Fibroblast of the conjunctiva (primary cell): ENCODE results near the gene ZNF646.
A peak's percentile ranks its signal among the peaks of the same experiment; 100 is the strongest.

Source experiments
- DNase-seq: peaks from one replicate; pipeline ENCODE4 v3.0.0-alpha.2; 2010; ENCODE audit warnings: low read depth

The ZNF646 gene

DNA sequence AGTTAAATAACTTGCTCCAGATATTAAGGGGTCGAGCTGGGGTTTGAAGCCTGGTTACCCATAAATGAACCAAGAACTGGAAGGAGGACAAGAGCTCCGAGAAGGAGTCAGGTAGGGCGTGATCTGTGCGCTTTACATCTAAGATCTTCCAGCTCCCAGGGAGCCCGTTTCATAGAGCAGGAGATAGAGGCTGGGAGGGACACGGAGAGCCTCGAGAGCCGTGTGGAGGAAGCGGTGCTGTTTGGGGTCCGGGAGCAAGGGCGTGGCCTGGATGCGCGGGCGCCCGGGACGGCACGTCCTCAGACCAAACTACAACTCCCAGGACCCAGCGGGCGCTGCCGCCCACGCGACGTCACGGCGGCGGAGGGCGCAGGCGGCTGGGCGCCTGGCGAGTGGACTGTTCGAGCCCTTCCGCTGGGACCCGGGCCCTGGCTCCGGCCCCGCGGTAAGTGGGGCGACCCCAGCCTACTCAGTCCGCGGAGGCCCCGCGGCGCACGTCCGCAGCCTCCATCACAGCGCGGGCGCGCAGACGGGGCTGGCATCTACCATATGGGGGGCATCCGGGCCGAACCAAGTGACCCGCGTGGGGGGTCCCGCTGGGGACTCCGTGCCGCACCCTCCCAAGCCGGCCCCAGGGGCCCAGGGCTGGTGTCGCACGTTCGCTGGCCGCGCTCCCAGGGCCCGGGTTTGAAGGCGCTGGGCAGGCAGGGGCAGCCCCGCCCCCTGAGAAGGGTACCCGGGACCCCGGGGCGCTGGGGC lies 34.0 kb downstream of the ZNF646 start, which contains the start of gene BCKDK:
BCKDK (plus strand) TSS at position 352 of the 759 bp plus-strand sequence. CDS start 838 bp downstream, outside the sequence.
- peak; percentile 45 for DNase-seq

DNA sequence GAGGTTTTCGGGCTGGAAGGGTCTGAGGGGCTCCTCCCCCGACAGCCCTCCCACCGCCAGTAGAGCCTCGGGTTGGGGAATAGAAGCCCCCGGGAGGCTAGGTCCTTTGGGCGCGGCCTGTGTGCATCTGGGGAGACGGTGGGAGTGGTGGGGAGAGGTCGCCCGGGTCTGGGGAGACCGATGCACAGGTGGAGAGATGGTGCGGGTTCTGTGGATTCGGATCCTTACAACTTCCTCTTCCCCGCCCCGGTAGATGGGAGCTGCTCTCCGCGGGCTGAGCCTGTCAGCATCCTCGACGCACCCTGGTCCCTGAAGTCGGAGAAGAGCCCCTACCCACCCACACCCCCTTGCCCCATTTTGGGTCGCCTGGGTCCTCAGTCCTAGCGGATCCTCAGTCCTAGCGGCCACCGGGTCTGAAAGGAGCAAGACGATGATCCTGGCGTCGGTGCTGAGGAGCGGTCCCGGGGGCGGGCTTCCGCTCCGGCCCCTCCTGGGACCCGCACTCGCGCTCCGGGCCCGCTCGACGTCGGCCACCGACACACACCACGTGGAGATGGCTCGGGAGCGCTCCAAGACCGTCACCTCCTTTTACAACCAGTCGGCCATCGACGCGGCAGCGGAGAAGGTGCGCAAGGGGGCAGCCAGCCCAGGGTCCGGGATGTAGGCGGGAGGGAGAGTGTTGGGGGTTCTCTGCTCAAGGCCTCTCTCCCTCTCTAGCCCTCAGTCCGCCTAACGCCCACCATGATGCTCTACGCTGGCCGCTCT lies 34.8 kb downstream of the ZNF646 start:
- DNase-seq: no peak

DNA sequence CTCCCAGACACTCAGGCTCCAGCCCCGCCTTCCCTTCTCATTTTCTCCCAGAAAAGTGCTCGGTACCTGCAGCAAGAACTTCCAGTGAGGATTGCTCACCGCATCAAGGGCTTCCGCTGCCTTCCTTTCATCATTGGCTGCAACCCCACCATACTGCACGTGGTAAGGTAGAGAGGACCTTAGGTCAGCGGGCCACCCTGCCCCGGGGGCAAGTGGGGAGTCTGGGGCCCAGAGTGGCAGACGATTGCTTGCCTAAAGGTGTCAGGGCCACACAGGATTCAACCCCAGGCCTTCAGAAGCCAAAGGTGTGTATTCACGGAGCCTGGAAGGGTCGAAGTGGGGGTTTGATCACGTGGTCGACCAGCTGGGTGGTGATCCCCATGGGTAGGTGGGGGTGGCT lies 35.4 kb downstream of the ZNF646 start:
- DNase-seq: no peak

DNA sequence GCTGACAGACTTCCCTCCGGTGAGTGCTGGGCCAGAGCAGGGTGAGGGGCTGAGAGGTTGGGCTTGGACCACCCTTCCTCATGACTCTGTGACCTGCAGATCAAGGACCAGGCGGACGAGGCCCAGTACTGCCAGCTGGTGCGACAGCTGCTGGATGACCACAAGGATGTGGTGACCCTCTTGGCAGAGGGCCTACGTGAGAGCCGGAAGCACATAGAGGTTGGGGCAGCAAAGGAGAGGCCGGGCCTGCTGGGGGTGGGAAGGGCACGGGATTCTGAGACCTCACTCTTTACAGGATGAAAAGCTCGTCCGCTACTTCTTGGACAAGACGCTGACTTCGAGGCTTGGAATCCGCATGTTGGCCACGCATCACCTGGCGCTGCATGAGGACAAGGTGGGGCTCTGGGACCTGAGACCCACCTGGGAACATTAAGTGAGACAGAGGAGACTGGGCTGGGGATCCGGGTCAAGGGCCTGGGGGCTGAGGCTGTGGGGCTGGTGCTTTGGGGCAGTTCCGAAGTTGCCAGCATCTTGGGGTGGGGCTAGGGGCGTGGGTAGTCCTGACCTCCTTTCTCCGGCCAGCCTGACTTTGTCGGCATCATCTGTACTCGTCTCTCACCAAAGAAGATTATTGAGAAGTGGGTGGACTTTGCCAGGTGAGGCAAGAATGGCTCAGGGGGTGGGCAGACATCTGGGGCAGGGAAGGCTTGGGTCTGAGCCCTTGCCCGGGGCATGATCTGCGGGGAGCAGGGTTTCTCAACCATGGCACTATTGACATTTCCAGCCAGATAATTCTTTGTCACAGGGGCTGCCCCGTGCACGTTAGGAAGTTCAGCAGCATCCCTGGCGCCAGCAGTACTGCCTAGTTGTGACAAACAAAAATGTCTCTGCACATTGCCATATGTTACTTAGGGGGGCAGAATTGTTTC lies 36.1 kb downstream of the ZNF646 start:
- no peak for DNase-seq

DNA sequence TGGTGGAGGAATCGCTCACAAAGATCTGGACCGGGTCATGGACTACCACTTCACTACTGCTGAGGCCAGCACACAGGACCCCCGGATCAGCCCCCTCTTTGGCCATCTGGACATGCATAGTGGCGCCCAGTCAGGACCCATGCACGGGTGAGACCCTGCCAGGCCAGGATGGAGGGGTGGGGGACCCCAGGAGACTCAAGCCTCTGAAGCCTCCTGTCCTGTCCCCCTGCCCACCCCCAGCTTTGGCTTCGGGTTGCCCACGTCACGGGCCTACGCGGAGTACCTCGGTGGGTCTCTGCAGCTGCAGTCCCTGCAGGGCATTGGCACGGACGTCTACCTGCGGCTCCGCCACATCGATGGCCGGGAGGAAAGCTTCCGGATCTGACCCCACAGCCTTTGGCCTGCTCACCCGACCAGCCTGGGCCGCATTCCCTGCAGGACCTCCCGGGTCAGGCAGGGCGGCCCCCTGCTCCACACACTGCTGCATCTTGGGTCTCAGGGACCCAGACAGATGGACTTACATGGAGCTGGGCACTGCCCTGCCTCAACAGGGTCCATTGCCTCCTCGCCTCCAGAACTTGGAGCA lies 37.8 kb downstream of the ZNF646 start:
- DNase-seq: no peak

DNA sequence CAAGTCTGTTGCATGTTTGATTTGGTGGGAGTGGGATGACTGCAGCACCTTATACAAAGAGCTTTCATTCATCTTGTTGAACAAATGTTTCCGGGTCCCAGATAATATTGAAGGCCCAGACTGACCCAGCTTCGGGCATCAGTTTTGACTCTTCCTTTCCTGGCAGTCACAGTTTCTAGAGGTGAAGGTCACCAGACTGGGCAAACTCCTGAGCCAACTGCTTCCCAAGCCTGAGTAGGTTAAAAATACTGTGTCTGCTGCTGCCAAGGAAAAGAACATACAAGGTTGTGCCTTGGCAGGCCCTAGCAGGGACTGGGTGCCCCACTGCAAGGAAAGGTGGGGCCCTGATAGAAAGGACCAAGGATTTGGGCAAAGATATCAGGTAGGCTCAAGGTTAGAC lies 38.5 kb downstream of the ZNF646 start:
- DNase-seq: no peak

DNA sequence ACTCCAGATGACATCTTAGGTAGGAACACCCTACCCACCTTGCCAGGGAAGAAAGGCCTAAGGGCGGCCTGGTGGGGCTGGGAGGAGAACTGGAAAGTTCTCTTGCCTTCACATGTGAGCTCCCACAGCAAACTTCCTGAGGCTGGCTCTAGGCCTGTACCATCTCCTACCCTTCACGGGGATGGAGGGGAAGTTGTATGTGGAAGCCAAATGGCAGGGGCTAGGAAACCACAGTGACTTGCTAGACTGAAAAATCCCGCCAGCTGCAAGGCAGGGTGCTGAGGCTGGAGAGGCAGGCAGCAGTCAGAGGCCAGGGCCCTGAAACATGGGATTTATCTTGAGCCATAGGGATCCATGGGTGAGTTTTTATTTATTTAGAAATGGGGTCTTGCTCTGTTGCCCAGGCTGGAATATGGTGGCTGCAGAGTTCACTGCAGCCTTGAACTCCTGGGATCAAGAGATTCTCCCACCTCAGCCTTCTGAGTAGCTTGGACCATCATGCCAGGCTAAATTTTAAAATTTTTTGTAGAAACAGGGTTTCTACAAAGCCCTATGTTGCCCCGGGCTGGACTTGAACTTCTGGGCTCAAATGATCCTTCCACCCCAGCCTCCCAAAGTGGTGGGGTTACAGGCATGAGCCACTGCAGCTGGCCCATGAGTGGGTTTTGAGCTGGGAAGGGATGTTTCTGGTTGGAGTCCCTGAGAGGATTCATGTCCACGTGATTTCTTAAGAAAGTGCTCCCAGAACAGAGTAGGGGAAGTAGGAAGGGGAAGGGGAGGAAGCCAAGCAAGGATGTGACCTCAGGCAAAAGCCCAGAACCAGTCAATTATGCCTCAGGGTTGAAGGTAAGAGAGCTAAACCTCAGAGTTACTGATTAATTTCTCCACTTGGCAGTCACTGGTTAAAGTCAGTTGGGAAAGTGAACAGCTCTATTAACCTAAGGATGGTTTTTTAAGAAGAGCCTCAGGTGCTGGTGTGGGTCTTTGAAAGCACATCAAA lies 39.2 kb downstream of the ZNF646 start:
- DNase-seq: no peak

DNA sequence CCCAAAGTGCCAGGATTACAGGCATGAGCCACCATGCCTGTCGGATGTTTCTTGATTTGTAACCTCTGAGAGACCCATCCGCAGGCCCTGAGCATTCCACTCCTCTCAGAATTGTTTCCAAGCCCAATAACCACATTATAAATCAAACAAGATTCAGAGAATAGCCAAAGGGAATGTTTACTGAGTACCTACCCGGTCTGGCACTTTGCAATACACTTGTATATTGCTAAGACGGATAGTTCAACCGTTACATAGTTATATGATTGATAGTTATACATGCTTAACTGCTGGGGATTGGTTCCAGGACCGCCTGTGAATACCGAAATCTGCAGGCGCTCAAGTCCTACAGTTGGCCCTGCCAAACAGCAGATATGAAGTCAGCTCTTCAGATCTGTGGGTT lies 40.2 kb downstream of the ZNF646 start:
- no peak for DNase-seq

DNA sequence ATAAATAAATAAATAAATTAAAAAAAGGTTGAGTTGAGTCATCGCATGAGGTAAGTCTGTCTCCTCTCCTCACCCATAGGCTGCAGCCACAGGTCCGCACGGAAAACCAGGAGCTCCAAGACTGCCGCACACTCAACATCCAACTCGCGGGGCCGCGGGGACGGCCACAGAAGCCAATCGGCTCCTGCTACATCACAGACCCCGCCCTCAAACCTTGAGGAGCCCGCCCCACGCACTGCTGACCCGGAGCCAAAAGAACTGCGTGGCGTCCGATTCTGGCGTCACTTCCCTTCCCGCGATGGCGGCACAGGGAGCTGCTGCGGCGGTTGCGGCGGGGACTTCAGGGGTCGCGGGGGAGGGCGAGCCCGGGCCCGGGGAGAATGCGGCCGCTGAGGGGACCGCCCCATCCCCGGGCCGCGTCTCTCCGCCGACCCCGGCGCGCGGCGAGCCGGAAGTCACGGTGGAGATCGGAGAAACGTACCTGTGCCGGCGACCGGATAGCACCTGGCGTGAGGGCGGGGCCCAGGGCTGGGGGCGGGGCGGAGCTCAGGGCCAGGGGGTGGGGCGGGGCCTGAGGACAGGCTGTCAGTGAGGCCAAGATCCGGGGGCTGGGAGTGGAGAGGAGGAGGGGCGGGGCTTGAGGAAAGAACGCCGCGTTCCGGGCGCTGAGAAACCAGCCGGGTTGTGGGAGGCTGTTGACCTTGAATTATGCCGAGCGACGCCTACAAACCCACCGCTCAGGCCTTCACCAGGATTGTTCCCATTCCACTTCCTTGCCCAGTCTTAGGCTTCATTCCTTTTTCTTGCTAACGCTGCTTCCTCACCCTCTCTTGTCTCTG lies 43.4 kb downstream of the ZNF646 start, which contains the start of gene KAT8:
KAT8 (plus strand) TSS at position 281 of the 839 bp plus-strand sequence; CDS start at position 299, 18 bp downstream.
- peak; percentile 95 for DNase-seq

DNA sequence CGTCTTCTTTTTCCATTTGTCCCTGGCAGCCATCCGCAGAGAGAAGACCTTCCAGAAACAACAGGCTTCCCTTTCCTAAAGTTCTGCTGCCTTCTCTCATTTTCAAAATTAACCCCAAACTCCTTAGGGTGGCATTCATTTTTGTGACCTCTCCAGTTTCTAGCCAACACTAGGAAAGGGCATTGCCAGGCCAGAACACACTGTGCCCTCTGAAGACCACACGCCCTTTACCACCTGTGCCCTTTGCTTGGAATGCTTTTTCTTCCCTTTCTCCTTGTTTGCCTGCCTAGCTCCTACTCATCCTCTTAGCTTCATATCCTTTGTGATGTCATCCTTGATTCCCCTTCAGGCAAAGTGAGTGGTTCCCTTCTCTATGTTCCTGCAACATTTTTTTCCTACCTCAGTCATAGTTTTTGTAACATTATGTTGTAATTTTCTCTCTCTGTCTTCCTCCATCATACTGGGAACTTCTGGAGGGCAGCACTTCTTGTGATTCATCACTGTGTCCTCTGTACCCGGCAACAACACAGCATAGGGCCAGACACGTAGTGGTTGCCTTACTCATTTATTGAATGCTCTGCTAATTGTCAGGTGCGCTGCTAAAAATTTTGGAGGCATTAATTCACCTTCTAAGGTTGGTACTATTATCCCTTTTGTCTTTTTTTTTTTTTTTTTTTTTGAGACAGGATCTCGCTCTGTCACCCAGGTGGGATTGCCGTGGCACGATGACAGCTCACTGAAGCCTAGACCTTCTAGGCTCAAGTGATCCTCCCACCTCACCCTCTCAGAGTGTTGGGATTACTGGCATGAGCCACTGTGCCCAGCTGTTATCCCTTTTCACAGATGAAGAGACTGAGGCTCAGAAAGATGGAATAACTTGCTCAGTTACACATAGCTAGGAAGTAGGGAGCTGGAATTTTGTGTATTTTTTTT lies 44.3 kb downstream of the ZNF646 start:
- no peak for DNase-seq

DNA sequence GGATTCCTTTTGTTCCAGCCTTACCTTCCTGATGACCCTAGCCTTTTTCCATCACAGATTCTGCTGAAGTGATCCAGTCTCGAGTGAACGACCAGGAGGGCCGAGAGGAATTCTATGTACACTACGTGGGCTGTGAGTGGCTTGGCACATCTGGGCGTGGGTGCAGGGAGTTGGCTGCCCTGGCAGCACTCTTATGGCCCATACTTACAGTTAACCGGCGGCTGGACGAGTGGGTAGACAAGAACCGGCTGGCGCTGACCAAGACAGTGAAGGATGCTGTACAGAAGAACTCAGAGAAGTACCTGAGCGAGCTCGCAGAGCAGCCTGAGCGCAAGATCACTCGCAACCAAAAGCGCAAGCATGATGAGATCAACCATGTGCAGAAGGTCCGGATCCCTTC lies 45.9 kb downstream of the ZNF646 start:
- no peak for DNase-seq

DNA sequence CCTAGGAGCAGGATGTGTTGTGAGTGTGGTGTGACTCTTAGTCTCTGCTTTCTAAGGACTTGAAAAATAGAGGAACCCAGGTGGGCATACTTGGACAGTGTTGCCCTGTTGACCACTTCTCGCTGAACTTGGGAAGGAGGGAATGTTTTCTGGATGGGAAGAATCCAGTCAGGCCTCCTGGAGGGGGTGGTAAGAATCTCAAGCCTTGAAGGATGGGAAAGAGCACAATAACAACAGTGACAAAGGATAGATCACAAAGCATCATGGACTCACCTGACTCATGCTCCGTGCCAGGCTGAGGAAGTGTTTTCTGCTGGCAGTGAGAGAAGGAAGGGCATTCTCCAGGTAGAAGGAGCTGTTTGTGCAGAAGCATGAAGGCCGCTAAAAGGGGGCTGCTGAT lies 51.6 kb downstream of the ZNF646 start:
- DNase-seq: no peak

DNA sequence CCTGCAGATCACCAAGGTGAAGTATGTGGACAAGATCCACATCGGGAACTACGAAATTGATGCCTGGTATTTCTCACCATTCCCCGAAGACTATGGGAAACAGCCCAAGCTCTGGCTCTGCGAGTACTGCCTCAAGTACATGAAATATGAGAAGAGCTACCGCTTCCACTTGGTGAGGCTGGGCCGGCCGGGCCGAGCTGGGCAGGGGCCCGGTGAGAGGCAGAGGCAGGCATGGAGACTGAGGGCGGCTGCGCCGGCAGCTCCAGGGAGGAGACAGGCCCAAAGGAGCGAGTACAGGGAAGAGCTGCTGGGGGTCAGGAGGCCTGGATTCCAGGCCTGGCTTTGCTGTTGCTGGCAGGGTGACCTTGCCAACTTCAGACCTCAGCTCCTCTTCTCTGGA lies 53.0 kb downstream of the ZNF646 start:
- DNase-seq: no peak

DNA sequence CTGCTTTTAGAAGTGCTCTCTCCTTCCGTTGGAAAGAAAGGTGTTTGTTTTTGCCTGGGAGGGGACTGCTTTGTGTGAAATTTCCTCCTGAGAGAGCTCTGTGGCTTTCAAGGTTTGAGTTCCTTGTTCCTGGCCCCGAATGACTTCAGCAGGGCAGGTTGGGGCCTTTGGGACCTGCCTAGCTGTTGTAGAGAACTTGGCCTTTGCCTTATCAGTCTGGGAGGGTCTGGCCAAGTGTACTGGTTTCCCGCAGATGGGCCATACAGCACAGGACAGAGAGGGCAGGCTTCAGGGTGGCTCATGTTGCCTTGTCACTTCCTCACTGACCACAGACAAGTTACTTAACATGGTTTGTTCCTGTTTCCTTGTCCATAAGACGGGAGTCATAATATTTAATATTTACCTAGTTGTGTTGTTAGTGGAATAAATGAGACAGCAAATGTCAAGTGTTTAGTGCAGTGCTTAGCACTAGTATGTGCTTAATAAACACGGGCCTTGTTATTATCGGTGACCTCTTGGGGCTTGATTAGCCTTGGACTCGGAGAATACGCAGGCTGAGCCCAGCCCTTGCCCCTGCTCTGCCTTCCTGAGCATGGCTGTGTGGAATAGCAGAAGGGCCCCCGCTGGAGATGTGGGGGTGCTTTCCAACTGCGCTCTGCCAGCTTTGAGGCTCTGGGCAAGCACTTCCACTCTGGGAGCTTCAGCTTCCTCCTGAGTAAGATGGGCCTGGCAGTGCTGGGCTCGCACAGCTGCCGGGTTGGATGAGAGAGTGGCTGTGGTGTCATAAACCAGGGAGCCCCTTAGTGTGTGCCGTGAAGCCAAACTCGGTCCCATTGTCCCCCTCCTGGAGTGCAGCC lies 54.7 kb downstream of the ZNF646 start:
- no peak for DNase-seq

DNA sequence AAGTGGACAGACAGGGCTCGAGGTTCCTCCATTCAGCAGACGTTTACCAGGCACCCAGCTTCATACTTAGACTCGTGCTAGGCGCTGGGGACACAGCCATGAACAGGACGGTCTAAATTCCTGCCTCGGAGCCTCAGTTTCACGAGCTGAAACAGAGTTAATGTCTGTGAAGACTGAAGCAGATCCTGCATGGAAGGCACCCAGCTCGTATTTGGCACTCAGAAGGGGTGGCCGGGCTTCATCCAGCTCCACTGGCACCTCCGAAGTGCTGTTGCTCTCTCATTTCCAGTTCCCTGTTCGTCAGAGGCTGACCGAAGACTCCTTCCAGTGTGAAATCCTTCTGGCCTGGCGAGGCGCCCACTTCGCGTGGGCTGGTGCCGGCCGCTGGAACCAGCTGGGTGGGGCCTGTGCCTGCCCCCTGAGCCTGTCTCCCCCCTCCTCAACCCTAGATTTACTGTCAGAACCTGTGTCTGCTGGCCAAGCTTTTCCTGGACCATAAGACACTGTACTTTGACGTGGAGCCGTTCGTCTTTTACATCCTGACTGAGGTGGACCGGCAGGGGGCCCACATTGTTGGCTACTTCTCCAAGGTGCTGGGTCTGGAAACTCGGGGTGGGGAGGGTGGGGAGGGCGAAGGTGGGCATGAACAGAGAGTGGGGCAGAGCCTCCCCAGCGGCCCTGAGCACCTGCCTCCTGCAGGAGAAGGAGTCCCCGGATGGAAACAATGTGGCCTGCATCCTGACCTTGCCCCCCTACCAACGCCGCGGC lies 55.5 kb downstream of the ZNF646 start:
- no peak for DNase-seq

DNA sequence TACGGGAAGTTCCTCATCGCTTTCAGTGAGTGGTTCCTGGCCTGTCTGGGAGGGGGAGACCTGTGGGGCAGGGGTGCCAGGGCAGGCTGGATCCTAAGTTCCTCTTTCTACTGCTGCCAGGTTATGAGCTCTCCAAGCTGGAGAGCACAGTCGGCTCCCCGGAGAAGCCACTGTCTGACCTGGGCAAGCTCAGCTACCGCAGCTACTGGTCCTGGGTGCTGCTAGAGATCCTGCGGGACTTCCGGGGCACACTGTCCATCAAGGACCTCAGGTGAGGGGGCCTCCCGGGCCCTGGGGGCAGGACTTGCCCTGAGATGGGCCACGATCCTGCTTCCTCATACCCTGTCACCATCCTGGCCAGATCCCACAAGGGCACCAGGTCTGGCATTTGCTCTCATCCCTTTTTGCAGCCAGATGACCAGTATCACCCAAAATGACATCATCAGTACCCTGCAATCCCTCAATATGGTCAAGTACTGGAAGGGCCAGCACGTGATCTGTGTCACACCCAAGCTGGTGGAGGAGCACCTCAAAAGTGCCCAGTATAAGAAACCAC lies 56.2 kb downstream of the ZNF646 start:
- no peak for DNase-seq
